OCI-LY7 (cell line): ENCODE measurements around the gene HOXB6.

Source experiments
- EZH2phosphoT487 ChIP-seq: fragments of 200-600 bp; sonication (generic); IDR thresholded peaks from 2 replicates; pipeline ENCODE4 v1.6.1; 2018; ENCODE audit warnings: low read depth, borderline replicate concordance, mild to moderate bottlenecking, mixed run types, antibody characterized with exemption, low read length, moderate library complexity, mixed read lengths
- TF ChIP-seq, protein P1 (sequence below): fragments of 200-600 bp; sonication (generic); conservative IDR thresholded peaks from 2 replicates; pipeline ENCODE4 v1.5.1; 2014; ENCODE audit warnings: mild to moderate bottlenecking, antibody characterized with exemption, low read length, moderate library complexity, mixed read lengths

- TF ChIP-seq, protein P1, sequence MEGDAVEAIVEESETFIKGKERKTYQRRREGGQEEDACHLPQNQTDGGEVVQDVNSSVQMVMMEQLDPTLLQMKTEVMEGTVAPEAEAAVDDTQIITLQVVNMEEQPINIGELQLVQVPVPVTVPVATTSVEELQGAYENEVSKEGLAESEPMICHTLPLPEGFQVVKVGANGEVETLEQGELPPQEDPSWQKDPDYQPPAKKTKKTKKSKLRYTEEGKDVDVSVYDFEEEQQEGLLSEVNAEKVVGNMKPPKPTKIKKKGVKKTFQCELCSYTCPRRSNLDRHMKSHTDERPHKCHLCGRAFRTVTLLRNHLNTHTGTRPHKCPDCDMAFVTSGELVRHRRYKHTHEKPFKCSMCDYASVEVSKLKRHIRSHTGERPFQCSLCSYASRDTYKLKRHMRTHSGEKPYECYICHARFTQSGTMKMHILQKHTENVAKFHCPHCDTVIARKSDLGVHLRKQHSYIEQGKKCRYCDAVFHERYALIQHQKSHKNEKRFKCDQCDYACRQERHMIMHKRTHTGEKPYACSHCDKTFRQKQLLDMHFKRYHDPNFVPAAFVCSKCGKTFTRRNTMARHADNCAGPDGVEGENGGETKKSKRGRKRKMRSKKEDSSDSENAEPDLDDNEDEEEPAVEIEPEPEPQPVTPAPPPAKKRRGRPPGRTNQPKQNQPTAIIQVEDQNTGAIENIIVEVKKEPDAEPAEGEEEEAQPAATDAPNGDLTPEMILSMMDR = no peak
- TF ChIP-seq EZH2phosphoT487 = no peak
Observed at GRCh38 chr17:48567646-48568354, 37.0 kb downstream of the HOXB6 start.
